ENCODE measurements around the gene CACNA1H. TPM values are rescaled to one million over a fixed set of nuclear protein-coding genes. Genes with fewer than 3 reads are reported as not detected.

The CACNA1H gene
- total RNA-seq, 6 experiments from 2014 or later = 0.56 to 14.0 (median 5.0) TPM

DNA sequence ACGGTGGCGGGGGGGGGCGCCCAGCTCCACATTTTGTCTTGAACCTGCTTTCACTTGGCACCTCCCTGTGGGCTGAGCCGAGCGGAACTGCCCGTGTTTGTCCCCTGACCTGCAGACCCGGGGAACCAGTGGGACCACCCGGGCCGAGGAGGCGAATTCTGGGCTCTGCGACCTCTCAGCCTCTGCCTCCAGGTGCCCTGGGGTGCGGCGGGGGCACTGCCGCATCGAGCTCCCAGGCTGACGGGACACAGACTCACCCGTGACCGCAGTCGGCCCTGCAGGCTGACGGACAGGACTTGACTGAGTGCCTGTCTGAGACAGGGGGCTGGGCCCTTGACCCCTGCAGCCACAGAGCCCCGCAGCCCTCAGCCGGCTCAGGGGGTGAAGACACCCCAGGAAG, 45.8 kb upstream of the CACNA1H start:
- H3K36me3 ChIP-seq = no peaks in the 10 kb centered on the region
- no CpG with 5 or more reads among the region's 22 CpGs for WGBS (ENCODE audit: insufficient coverage, low coverage, low lambda C conversion rate, missing lambda C conversion rate)
- H3K27ac ChIP-seq = no peak overlapping the region
- no peak overlapping the region for H3K4me3 ChIP-seq
- H3K9me3 ChIP-seq = no peaks in the 10 kb centered on the region
- intact Hi-C loops (cut with DNase I) = no loop called here
- TF ChIP-seq, protein P1, sequence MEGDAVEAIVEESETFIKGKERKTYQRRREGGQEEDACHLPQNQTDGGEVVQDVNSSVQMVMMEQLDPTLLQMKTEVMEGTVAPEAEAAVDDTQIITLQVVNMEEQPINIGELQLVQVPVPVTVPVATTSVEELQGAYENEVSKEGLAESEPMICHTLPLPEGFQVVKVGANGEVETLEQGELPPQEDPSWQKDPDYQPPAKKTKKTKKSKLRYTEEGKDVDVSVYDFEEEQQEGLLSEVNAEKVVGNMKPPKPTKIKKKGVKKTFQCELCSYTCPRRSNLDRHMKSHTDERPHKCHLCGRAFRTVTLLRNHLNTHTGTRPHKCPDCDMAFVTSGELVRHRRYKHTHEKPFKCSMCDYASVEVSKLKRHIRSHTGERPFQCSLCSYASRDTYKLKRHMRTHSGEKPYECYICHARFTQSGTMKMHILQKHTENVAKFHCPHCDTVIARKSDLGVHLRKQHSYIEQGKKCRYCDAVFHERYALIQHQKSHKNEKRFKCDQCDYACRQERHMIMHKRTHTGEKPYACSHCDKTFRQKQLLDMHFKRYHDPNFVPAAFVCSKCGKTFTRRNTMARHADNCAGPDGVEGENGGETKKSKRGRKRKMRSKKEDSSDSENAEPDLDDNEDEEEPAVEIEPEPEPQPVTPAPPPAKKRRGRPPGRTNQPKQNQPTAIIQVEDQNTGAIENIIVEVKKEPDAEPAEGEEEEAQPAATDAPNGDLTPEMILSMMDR (IDR thresholded peaks at IDR 0.05) = no peak
- no peak for TF ChIP-seq POLR2A (IDR thresholded peaks at IDR 0.05)
- peaks cover 6 to 10% of the 10 kb centered on the region in 2 donors for H3K27me3 ChIP-seq
- ATAC-seq (no peak), DNase-seq (no peak)
- peaks cover 0 to 3% (median 2%) of the 10 kb centered on the region in 4 donors for H3K4me1 ChIP-seq

DNA sequence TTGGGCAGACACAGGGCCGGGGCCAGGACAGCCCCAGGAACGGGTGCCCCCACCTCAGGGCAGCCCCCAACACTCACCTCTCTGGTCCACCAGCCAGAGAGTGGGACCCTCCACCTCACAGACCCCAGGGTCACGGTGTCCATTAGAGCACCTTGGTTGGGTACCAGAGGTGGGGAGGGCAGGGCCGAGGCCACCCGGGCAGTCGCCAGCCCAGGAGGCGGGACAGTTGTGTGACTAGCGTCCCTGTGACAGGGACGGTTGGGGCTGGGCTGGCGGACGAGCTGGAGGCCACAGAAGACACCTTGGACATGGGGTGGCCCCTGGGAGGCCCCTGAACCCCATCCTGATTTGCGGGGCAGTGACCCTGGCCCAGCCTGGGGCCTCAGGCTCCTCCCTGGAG, 45.2 kb upstream of the CACNA1H start:
- H3K4me1 ChIP-seq = peaks cover 0 to 3% (median 2%) of the 10 kb centered on the region in 4 donors
- ATAC-seq (no peak), DNase-seq (no peak)
- WGBS (ENCODE audit: insufficient coverage, low coverage, low lambda C conversion rate, missing lambda C conversion rate) = no CpG with 5 or more reads among the region's 12 CpGs
- no peak overlapping the region for H3K4me3 ChIP-seq
- no peak for TF ChIP-seq POLR2A (IDR thresholded peaks at IDR 0.05)
- TF ChIP-seq, protein P1 (IDR thresholded peaks at IDR 0.05) = no peak
- H3K9me3 ChIP-seq = no peaks in the 10 kb centered on the region
- H3K27ac ChIP-seq = no peak overlapping the region
- peaks cover 6 to 10% of the 10 kb centered on the region in 2 donors for H3K27me3 ChIP-seq
- intact Hi-C loops (cut with DNase I) = no loop called here
- no peaks in the 10 kb centered on the region for H3K36me3 ChIP-seq

DNA sequence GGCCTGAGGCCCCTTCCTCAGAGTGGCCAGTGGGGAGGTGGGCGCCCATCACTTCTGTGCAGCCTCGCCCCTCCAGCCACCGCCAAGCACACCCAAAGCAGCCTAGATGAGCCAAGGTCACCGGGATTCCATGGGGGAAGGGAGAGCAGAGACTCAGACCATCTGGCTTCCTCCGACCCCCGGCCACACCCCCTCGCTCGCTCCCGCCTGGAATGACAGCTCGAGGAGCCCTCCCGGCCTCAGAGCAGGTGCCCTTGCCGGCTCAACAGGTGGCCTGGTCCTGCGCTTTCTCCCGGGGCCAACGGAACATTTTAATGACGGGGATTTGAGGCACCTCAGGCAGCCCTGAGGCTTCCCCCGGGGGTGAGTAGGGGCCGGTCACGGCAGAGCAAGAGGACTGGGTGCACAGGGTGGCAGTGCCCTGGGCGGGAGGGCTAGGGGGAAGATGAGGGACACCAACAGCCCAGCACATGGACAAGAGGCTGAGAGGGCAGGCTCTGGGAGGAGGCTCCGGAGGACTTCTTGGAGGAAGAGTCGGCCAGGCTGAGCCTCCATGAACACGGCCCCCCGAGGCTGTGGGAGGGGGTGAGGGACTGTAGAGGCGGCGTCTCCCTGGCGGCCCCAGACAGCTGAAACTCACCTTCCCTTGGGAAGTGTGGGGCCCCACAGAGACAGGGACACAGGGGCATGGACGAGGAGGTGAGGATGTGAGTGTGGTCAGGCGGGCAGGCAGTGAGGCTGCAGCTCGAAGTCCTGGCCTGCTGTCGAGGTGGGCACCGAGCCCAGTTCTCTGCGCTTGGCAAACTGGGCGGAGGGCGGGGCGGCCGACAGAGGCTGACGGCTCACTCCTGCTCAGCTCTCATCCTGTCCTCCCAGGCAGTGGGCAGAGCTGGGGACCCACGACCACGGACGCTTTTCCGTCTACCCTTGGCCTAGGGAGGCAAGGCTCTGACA, 44.3 kb upstream of the CACNA1H start:
- Histone ChIP-seq H3K36me3 (no peaks in the 10 kb centered on the region), H3K4me3 (no peak overlapping the region), H3K4me1 (peaks cover 0 to 3% (median 0%) of the 10 kb centered on the region in 4 donors), H3K9me3 (no peaks in the 10 kb centered on the region), H3K27ac (no peak overlapping the region), H3K27me3 (peaks cover under 1 to 3% of the 10 kb centered on the region in 2 donors)
- TF ChIP-seq, protein P1 (IDR thresholded peaks at IDR 0.05) = no peak
- intact Hi-C loops (cut with DNase I) = no loop called here
- ATAC-seq (peak; percentile 80 to 87 (median 82)), DNase-seq (peak; percentile 80 to 89 (median 86))
- WGBS (ENCODE audit: insufficient coverage, low coverage, low lambda C conversion rate, missing lambda C conversion rate) = 37% methylated on average over 8 of the region's 42 CpGs

DNA sequence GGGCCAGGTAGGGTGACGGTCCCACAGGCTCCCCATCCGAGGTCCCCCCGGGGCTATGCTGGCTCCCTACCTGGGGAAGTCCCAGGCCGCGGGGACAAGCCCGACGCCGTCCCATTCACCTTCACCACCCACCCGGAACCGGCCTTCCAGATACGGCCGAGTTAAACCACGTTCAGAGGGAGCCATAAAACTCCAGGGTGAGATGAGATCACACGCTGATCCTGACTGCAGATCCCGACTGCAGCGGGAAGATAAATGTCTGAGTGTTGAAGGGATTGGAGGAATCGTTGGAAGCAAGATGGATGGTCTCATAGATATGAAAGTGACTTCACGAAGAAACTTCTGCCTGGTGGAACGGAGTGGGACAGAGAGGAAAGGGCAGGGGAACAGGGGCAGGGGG, 43.3 kb upstream of the CACNA1H start:
- 44% methylated on average over 8 of the region's 19 CpGs for WGBS (ENCODE audit: insufficient coverage, low coverage, low lambda C conversion rate, missing lambda C conversion rate)
- Histone ChIP-seq H3K27ac (no peak overlapping the region), H3K9me3 (no peaks in the 10 kb centered on the region), H3K36me3 (no peaks in the 10 kb centered on the region), H3K4me3 (no peak overlapping the region), H3K27me3 (no peaks in the 10 kb centered on the region), H3K4me1 (peaks cover 0 to 3% (median 0%) of the 10 kb centered on the region in 4 donors)
- intact Hi-C loops (cut with DNase I) = no loop called here
- TF ChIP-seq, protein P1 (IDR thresholded peaks at IDR 0.05) = no peak
- TF ChIP-seq POLR2A (IDR thresholded peaks at IDR 0.05) = no peak
- no peak for ATAC-seq
- no peak for DNase-seq

Data from right lobe of liver (tissue), 6 donors.